ENCODE results near the gene MRPL12. TPM values are rescaled to one million over a fixed set of nuclear protein-coding genes. Genes with fewer than 3 reads are reported as not detected.
A peak's percentile ranks its signal among the peaks of the same experiment; 100 is the strongest.

Gene MRPL12
- total and polyA plus RNA-seq, 2 of the 13 experiments (the other 11 are each of a cell fraction or from before 2014, with no cell fraction given): 39.1 to 94.1 TPM

GRCh38 chr17:81666342-81667191 is 36.6 kb upstream of the MRPL12 start, which contains the start of the genes CCDC137 and OXLD1 (continued):
- peak; percentile 94 for TF ChIP-seq POLR2AphosphoS5 (IDR thresholded peaks at IDR 0.05; ENCODE audit: low read depth, low read length)
- no peak for TF ChIP-seq PITX1 (CRISPR knock-in tag; IDR thresholded peaks at IDR 0.05)
- TF ChIP-seq RBM22 (optimal IDR thresholded peaks at IDR 0.05; ENCODE audit: low read length): no peak
- TF ChIP-seq RXRB (CRISPR knock-in tag; IDR thresholded peaks at IDR 0.05; ENCODE audit: borderline replicate concordance): peak; percentile 62; the same call in 1 of the 2 replicates
- TF ChIP-seq ZNF546 (CRISPR knock-in tag; conservative IDR thresholded peaks at IDR 0.05): no peak
- TF ChIP-seq ZNF576 (CRISPR knock-in tag; IDR thresholded peaks at IDR 0.05): no peak
- TF ChIP-seq ZNF276 (CRISPR knock-in tag; IDR thresholded peaks at IDR 0.05; ENCODE audit: low read depth): 0 out of 2 replicates have a peak, but pooled peaks have one; percentile 54
- no peak for TF ChIP-seq NFRKB (IDR thresholded peaks at IDR 0.05)
- TF ChIP-seq PHF5A (CRISPR knock-in tag; IDR thresholded peaks at IDR 0.05; ENCODE audit: low read depth, unreplicated experiment): peak; percentile 80
- no peak for TF ChIP-seq NONO (IDR thresholded peaks at IDR 0.05)
- TF ChIP-seq NONO (CRISPR knock-in tag; conservative IDR thresholded peaks at IDR 0.05): peak; percentile 96
- TF ChIP-seq, protein P1, sequence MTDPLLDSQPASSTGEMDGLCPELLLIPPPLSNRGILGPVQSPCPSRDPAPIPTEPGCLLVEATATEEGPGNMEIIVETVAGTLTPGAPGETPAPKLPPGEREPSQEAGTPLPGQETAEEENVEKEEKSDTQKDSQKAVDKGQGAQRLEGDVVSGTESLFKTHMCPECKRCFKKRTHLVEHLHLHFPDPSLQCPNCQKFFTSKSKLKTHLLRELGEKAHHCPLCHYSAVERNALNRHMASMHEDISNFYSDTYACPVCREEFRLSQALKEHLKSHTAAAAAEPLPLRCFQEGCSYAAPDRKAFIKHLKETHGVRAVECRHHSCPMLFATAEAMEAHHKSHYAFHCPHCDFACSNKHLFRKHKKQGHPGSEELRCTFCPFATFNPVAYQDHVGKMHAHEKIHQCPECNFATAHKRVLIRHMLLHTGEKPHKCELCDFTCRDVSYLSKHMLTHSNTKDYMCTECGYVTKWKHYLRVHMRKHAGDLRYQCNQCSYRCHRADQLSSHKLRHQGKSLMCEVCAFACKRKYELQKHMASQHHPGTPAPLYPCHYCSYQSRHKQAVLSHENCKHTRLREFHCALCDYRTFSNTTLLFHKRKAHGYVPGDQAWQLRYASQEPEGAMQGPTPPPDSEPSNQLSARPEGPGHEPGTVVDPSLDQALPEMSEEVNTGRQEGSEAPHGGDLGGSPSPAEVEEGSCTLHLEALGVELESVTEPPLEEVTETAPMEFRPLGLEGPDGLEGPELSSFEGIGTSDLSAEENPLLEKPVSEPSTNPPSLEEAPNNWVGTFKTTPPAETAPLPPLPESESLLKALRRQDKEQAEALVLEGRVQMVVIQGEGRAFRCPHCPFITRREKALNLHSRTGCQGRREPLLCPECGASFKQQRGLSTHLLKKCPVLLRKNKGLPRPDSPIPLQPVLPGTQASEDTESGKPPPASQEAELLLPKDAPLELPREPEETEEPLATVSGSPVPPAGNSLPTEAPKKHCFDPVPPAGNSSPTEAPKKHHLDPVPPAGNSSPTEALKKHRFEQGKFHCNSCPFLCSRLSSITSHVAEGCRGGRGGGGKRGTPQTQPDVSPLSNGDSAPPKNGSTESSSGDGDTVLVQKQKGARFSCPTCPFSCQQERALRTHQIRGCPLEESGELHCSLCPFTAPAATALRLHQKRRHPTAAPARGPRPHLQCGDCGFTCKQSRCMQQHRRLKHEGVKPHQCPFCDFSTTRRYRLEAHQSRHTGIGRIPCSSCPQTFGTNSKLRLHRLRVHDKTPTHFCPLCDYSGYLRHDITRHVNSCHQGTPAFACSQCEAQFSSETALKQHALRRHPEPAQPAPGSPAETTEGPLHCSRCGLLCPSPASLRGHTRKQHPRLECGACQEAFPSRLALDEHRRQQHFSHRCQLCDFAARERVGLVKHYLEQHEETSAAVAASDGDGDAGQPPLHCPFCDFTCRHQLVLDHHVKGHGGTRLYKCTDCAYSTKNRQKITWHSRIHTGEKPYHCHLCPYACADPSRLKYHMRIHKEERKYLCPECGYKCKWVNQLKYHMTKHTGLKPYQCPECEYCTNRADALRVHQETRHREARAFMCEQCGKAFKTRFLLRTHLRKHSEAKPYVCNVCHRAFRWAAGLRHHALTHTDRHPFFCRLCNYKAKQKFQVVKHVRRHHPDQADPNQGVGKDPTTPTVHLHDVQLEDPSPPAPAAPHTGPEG (CRISPR knock-in tag; IDR thresholded peaks at IDR 0.05): no peak; the same call in 1 of the 2 replicates
- TF ChIP-seq CHCHD3 (CRISPR knock-in tag; IDR thresholded peaks at IDR 0.05): peak; percentile 93
- peak; percentile 90; the same call in 1 of the 2 replicates for TF ChIP-seq GPN1 (CRISPR knock-in tag; IDR thresholded peaks at IDR 0.05; ENCODE audit: borderline replicate concordance)
- TF ChIP-seq ZNF558 (CRISPR knock-in tag; IDR thresholded peaks at IDR 0.05; ENCODE audit: borderline replicate concordance): no peak
- no peak; the same call in 1 of the 2 replicates for TF ChIP-seq ZBTB44 (CRISPR knock-in tag; IDR thresholded peaks at IDR 0.05)
- peak; percentile 88 for TF ChIP-seq BRD4 (CRISPR knock-in tag; IDR thresholded peaks at IDR 0.05)
- TF ChIP-seq NAIF1 (CRISPR knock-in tag; IDR thresholded peaks at IDR 0.05; ENCODE audit: borderline replicate concordance): 0 out of 2 replicates have a peak, but pooled peaks have one; percentile 51
- TF ChIP-seq AKAP8 (CRISPR knock-in tag; IDR thresholded peaks at IDR 0.05): peak; percentile 23; the same call in 1 of the 2 replicates
- TF ChIP-seq ZBTB1 (CRISPR knock-in tag; IDR thresholded peaks at IDR 0.05; ENCODE audit: borderline replicate concordance): no peak

Measured in HepG2 (cell line).